H9 (cell line): ENCODE data around the gene C1orf141. TPM values are rescaled to one million over a fixed set of nuclear protein-coding genes. Genes with fewer than 3 reads are reported as not detected.

Experiments
- DNase-seq: peaks from one replicate; pipeline ENCODE4 v3.0.0-alpha.2; 2017
- H2AFZ ChIP-seq: one replicate; pipeline ENCODE4 v1.6.1; 2013; ENCODE audit warnings: mild to moderate bottlenecking, low read length, control low read depth, moderate library complexity
- H2AK5ac ChIP-seq: 2 replicates; pipeline ENCODE4 v1.6.1; 2013; ENCODE audit warnings: low read length, control low read depth, mixed read lengths; ENCODE audit not compliant: insufficient read length
- H2BK120ac ChIP-seq: one replicate; pipeline ENCODE4 v1.6.1; 2013; ENCODE audit warnings: low read depth, mild to moderate bottlenecking, low read length, control low read depth, inconsistent platforms; ENCODE audit not compliant: poor library complexity, severe bottlenecking
- H2BK12ac ChIP-seq: 2 replicates; pipeline ENCODE4 v1.6.1; 2013; ENCODE audit warnings: low read length, control low read depth, mixed read lengths, low read depth; ENCODE audit not compliant: insufficient read length
- H2BK15ac ChIP-seq: 2 replicates; pipeline ENCODE4 v1.6.1; 2013; ENCODE audit warnings: low read depth, low read length, control low read depth
- H2BK20ac ChIP-seq: one replicate; pipeline ENCODE4 v1.6.1; 2013; ENCODE audit warnings: low read depth, mild to moderate bottlenecking, low read length, control low read depth, inconsistent platforms; ENCODE audit not compliant: poor library complexity, severe bottlenecking
- H2BK5ac ChIP-seq: 2 replicates; pipeline ENCODE4 v1.6.1; 2013; ENCODE audit warnings: low read length, control low read depth, mixed read lengths; ENCODE audit not compliant: insufficient read length
- H3K14ac ChIP-seq: 2 replicates; pipeline ENCODE4 v1.6.1; 2013; ENCODE audit warnings: low read length, control low read depth; ENCODE audit not compliant: insufficient read depth
- H3K18ac ChIP-seq: 2 replicates; pipeline ENCODE4 v1.6.1; 2013; ENCODE audit warnings: low read depth, mild to moderate bottlenecking, mixed read lengths, low read length, control low read depth; ENCODE audit not compliant: insufficient read length
- H3K23ac ChIP-seq: 2 replicates; pipeline ENCODE4 v1.6.1; 2013; ENCODE audit warnings: low read length, control low read depth, mixed read lengths, low read depth; ENCODE audit not compliant: insufficient read length
- H3K23me2 ChIP-seq: 2 replicates; pipeline ENCODE4 v1.6.1; 2013; ENCODE audit warnings: low read depth, mild to moderate bottlenecking, mixed read lengths, low read length, control low read depth; ENCODE audit not compliant: insufficient read length, poor library complexity, severe bottlenecking
- H3K27ac ChIP-seq: 2 replicates; pipeline ENCODE4 v1.5.1; 2013; ENCODE audit warnings: low read length, control low read depth, mixed read lengths, low read depth; ENCODE audit not compliant: insufficient read length
- H3K27me3 ChIP-seq: 2 replicates; pipeline ENCODE4 v1.6.1; 2013; ENCODE audit warnings: low read length, control low read depth, inconsistent platforms; ENCODE audit not compliant: insufficient read depth
- H3K4ac ChIP-seq: 2 replicates; pipeline ENCODE4 v1.6.1; 2013; ENCODE audit warnings: low read depth, mild to moderate bottlenecking, control low read depth, inconsistent platforms, low read length, moderate library complexity
- H3K4me1 ChIP-seq: 2 replicates; pipeline ENCODE4 v1.6.1; 2013; ENCODE audit warnings: low read length, control low read depth, inconsistent platforms; ENCODE audit not compliant: insufficient read depth
- H3K4me2 ChIP-seq: 2 replicates; pipeline ENCODE4 v1.6.1; 2013; ENCODE audit warnings: low read length, control low read depth, mixed read lengths; ENCODE audit not compliant: insufficient read length, insufficient read depth
- H3K56ac ChIP-seq: 2 replicates; pipeline ENCODE4 v1.6.1; 2013; ENCODE audit warnings: low read depth, mild to moderate bottlenecking, mixed read lengths, low read length, control low read depth; ENCODE audit not compliant: insufficient read length
- H3K79me1 ChIP-seq: 2 replicates; pipeline ENCODE4 v1.6.1; 2013; ENCODE audit warnings: low read depth, mild to moderate bottlenecking, moderate library complexity, low read length, control low read depth, inconsistent platforms; ENCODE audit not compliant: insufficient read depth, poor library complexity, severe bottlenecking
- H3K79me2 ChIP-seq: 2 replicates; pipeline ENCODE4 v1.6.1; 2013; ENCODE audit warnings: low read length, control low read depth, inconsistent platforms; ENCODE audit not compliant: insufficient read depth
- H3K9ac ChIP-seq: 2 replicates; pipeline ENCODE4 v1.6.1; 2013; ENCODE audit warnings: low read length, control low read depth, mixed read lengths; ENCODE audit not compliant: insufficient read length; ENCODE audit errors: extremely low read depth
- H3K9me3 ChIP-seq: one replicate; pipeline ENCODE4 v1.6.1; 2013; ENCODE audit warnings: low read depth, low read length, inconsistent platforms; ENCODE audit not compliant: control insufficient read depth
- H3T11ph ChIP-seq: one replicate; pipeline ENCODE4 v1.6.1; 2013; ENCODE audit warnings: mild to moderate bottlenecking, low read length, control low read depth, inconsistent platforms
- H4K20me1 ChIP-seq: one replicate; pipeline ENCODE4 v1.6.1; 2013; ENCODE audit not compliant: control insufficient read depth, insufficient read length, insufficient read depth
- H4K5ac ChIP-seq: 2 replicates; pipeline ENCODE4 v1.6.1; 2013; ENCODE audit warnings: low read depth, mild to moderate bottlenecking, mixed read lengths, low read length, control low read depth; ENCODE audit not compliant: insufficient read length
- H4K8ac ChIP-seq: replicated peaks from 2 replicates; pipeline ENCODE4 v1.6.1; 2013; ENCODE audit warnings: low read length, control low read depth, mixed read lengths, low read depth; ENCODE audit not compliant: insufficient read length
- H4K91ac ChIP-seq: 2 replicates; pipeline ENCODE4 v1.6.1; 2013; ENCODE audit warnings: low read depth, mild to moderate bottlenecking, moderate library complexity, mixed read lengths, low read length, control low read depth; ENCODE audit not compliant: insufficient read length
- H3K27ac Mint-ChIP-seq, 3 experiments: 2 replicates in 2 of 3; 3 replicates in 1 of 3; pipeline ENCODE4 v1.8.0; 2020 to 2021; ENCODE audit warnings: mixed read lengths in 3 of 3, mild to moderate bottlenecking in 1 of 3, moderate library complexity in 1 of 3
- H3K27me3 Mint-ChIP-seq: 2 replicates; pipeline ENCODE4 v1.8.0; 2021; ENCODE audit warnings: low read depth, mild to moderate bottlenecking, moderate library complexity, mixed read lengths
- H3K36me3 Mint-ChIP-seq, 3 experiments: 2 replicates in 2 of 3; 3 replicates in 1 of 3; pipeline ENCODE4 v1.8.0; 2020 to 2021; ENCODE audit warnings: low read depth in 3 of 3, mixed read lengths in 3 of 3; ENCODE audit not compliant: insufficient read depth in 1 of 3
- H3K4me1 Mint-ChIP-seq, 2 experiments: 2 replicates each; pipeline ENCODE4 v1.8.0; 2020; ENCODE audit warnings: mixed read lengths in 2 of 2
- H3K4me3 Mint-ChIP-seq, 2 experiments: 2 replicates in 1 of 2; 3 replicates in 1 of 2; pipeline ENCODE4 v1.8.0; 2020 to 2021; ENCODE audit warnings: mild to moderate bottlenecking in 2 of 2, mixed read lengths in 2 of 2, moderate library complexity in 1 of 2
- H3K9me3 Mint-ChIP-seq, 2 experiments: 2 replicates in 1 of 2; 3 replicates in 1 of 2; pipeline ENCODE4 v1.8.0; 2020; ENCODE audit warnings: mild to moderate bottlenecking in 2 of 2, mixed read lengths in 2 of 2, moderate library complexity in 1 of 2
- WGBS: extraction: QIAGEN DNeasy Blood & Tissue Kit; methylation state at CpG from one replicate; pipeline ENCODE4 v1.1.7; 2013; ENCODE audit warnings: missing lambda C conversion rate, low lambda C conversion rate, mixed read lengths; ENCODE audit not compliant: insufficient read length; ENCODE audit errors: extremely low coverage; 5-methylcytosine and 5-hydroxymethylcytosine counted together
- total RNA-seq: library from RNA; stranded (reverse); gene quantifications from 2 replicates; pipeline ENCODE4 v1.2.1, GENCODE V29; 2021
- TF ChIP-seq, protein P1 (sequence below): fragments of 200-600 bp; sonication (generic); conservative IDR thresholded peaks from 3 replicates; pipeline ENCODE4 v1.8.0; 2021; ENCODE audit warnings: antibody characterized with exemption, mild to moderate bottlenecking

Gene C1orf141
- total RNA-seq, 1 experiment from 2014 or later: not detected

DNA sequence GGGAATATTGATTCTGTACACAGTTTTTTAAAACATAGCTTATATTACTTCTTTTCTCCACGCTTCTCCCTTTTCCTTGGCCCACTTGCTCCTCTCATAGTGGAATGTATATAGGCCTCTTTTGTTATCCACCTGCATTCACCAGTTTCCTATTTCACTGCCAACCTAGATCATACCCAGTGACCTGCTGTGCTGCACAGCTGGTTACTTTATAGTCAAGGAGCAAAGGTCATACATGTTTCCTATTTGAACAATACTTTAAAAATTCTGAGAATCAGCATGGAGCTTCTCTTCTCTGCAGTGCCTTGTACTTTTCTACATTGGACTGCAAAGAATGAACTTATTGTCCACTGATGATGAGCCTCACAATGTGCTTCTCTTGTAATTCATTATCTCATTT, 76.5 kb downstream of the C1orf141 start:
- no CpG with 5 or more reads among the region's 1 CpG for WGBS
- Histone ChIP-seq H3K23me2 (no peaks in the 10 kb centered on the region), H2BK15ac (no peak overlapping the region), H3K18ac (no peak overlapping the region), H2BK12ac (no peak overlapping the region), H3K56ac (no peak overlapping the region), H2BK20ac (no peak overlapping the region), H3K79me2 (no peaks in the 10 kb centered on the region), H3T11ph (no peak overlapping the region), H3K27ac (no peak overlapping the region), H4K5ac (no peak overlapping the region), H3K9ac (no peak overlapping the region), H4K8ac (no peak overlapping the region), H2BK120ac (no peak overlapping the region), H4K91ac (no peak overlapping the region), H4K20me1 (no peaks in the 10 kb centered on the region), H3K23ac (no peak overlapping the region), H2AK5ac (no peak overlapping the region), H3K79me1 (no peaks in the 10 kb centered on the region), H3K4me1 (no peaks in the 10 kb centered on the region), H3K4me2 (no peak overlapping the region), H3K14ac (no peak overlapping the region), H3K27me3 (no peaks in the 10 kb centered on the region), H3K4ac (no peak overlapping the region), H3K9me3 (no peaks in the 10 kb centered on the region), H2AFZ (no peak overlapping the region), H2BK5ac (no peak overlapping the region)
- Mint-ChIP-seq H3K9me3 (no peaks in the 10 kb centered on the region), H3K27ac (no peak overlapping the region), H3K27me3 (no peaks in the 10 kb centered on the region; the same call in 1 of the 2 replicates), H3K4me1 (peaks cover 9% of the 10 kb centered on the region in 2 experiments), H3K4me3 (no peak overlapping the region), H3K36me3 (no peaks in the 10 kb centered on the region)
- DNase-seq: no peak
- TF ChIP-seq, protein P1, sequence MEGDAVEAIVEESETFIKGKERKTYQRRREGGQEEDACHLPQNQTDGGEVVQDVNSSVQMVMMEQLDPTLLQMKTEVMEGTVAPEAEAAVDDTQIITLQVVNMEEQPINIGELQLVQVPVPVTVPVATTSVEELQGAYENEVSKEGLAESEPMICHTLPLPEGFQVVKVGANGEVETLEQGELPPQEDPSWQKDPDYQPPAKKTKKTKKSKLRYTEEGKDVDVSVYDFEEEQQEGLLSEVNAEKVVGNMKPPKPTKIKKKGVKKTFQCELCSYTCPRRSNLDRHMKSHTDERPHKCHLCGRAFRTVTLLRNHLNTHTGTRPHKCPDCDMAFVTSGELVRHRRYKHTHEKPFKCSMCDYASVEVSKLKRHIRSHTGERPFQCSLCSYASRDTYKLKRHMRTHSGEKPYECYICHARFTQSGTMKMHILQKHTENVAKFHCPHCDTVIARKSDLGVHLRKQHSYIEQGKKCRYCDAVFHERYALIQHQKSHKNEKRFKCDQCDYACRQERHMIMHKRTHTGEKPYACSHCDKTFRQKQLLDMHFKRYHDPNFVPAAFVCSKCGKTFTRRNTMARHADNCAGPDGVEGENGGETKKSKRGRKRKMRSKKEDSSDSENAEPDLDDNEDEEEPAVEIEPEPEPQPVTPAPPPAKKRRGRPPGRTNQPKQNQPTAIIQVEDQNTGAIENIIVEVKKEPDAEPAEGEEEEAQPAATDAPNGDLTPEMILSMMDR: no peak
